Body of pancreas (tissue), 4 donors: ENCODE measurements around the gene KRT16.

ENCODE experiments used
- CTCF ChIP-seq, 7 experiments: fragments of 450-650 bp in 4 of 7; fragments of 200-600 bp in 3 of 7; sonication (generic) in 3 of 7; IDR thresholded peaks; one replicate each; pipeline ENCODE4 v1.5.1; 2016 to 2019; ENCODE audit warnings: antibody characterized with exemption in 7 of 7
- POLR2A ChIP-seq, 3 donors: fragments of 450-650 bp; IDR thresholded peaks; one replicate each; pipeline ENCODE4 v1.6.1; 2016; ENCODE audit warnings: antibody characterized with exemption in 3 of 3, mild to moderate bottlenecking in 2 of 3

GRCh38 chr17:41579484-41580243 is 32.9 kb downstream of the KRT16 start:
- TF ChIP-seq CTCF (IDR thresholded peaks at IDR 0.05) (peak; percentile 71 to 94 (median 82)), POLR2A (IDR thresholded peaks at IDR 0.05) (peak in 2 of 3 donors; percentile 38 to 43)
